DOHH2 (cell line): ENCODE measurements around the gene ADCY10.

Source experiments
- H3F3A ChIP-seq: fragments of 200-600 bp; sonication (generic), shearing (Covaris generic); 2 replicates; pipeline ENCODE4 v1.6.0; 2016; ENCODE audit warnings: antibody characterized with exemption, mild to moderate bottlenecking; ENCODE audit not compliant: control insufficient read depth, insufficient read depth
- H3K27ac ChIP-seq: fragments of 200-600 bp; sonication (generic); 2 replicates; pipeline ENCODE4 v1.5.1; 2014; ENCODE audit warnings: low read depth, mild to moderate bottlenecking, low read length, moderate library complexity
- H3K27me3 ChIP-seq: fragments of 200-600 bp; sonication (generic); 2 replicates; pipeline ENCODE4 v1.6.1; 2014; ENCODE audit warnings: mild to moderate bottlenecking, low read length, mixed read lengths; ENCODE audit not compliant: control insufficient read depth
- H3K36me3 ChIP-seq: fragments of 200-600 bp; sonication (generic); 2 replicates; pipeline ENCODE4 v1.6.1; 2014; ENCODE audit warnings: mild to moderate bottlenecking, low read length, moderate library complexity, mixed read lengths; ENCODE audit not compliant: control insufficient read depth
- H3K4me1 ChIP-seq: fragments of 200-600 bp; sonication (generic); 2 replicates; pipeline ENCODE4 v1.6.1; 2014; ENCODE audit warnings: mild to moderate bottlenecking, low read length, mixed read lengths; ENCODE audit not compliant: control insufficient read depth
- H3K4me2 ChIP-seq: fragments of 200-600 bp; sonication (generic); 2 replicates; pipeline ENCODE4 v1.6.0; 2014; ENCODE audit warnings: mild to moderate bottlenecking, low read length, moderate library complexity
- H3K4me3 ChIP-seq: fragments of 200-600 bp; sonication (generic); 2 replicates; pipeline ENCODE4 v1.5.1; 2014; ENCODE audit warnings: mild to moderate bottlenecking, low read length, mixed read lengths
- H3K79me2 ChIP-seq: fragments of 200-600 bp; sonication (generic); 2 replicates; pipeline ENCODE4 v1.6.1; 2014; ENCODE audit warnings: mild to moderate bottlenecking, low read length, mixed read lengths; ENCODE audit not compliant: control insufficient read depth
- H3K9me2 ChIP-seq: fragments of 200-600 bp; sonication (generic); replicated peaks from 2 replicates; pipeline ENCODE4 v1.6.1; 2014; ENCODE audit warnings: mild to moderate bottlenecking, low read length, mixed read lengths; ENCODE audit not compliant: control insufficient read depth
- H3K9me3 ChIP-seq: fragments of 200-600 bp; sonication (generic); 2 replicates; pipeline ENCODE4 v1.6.1; 2014; ENCODE audit warnings: antibody characterized with exemption, low read length, mixed read lengths; ENCODE audit not compliant: control insufficient read depth, insufficient read depth
- H4K20me1 ChIP-seq: fragments of 200-600 bp; sonication (generic); 2 replicates; pipeline ENCODE4 v1.6.0; 2014; ENCODE audit warnings: low read depth, mild to moderate bottlenecking, antibody characterized with exemption, low read length, moderate library complexity; ENCODE audit not compliant: control insufficient read depth, insufficient read depth
- CTCF ChIP-seq: fragments of 200-600 bp; sonication (generic); IDR thresholded peaks from one replicate; pipeline ENCODE4 v1.5.1; 2014; ENCODE audit warnings: antibody characterized with exemption, mild to moderate bottlenecking, low read depth, low read length; ENCODE audit not compliant: poor library complexity, severe bottlenecking
- EZH2phosphoT487 ChIP-seq: fragments of 200-600 bp; sonication (generic); IDR thresholded peaks from 2 replicates; pipeline ENCODE4 v1.6.1; 2017; ENCODE audit warnings: borderline replicate concordance, mild to moderate bottlenecking, antibody characterized with exemption, low read length, moderate library complexity, mixed read lengths

The ADCY10 gene

GRCh38 chr1:167940264-167940663 lies 26.3 kb upstream of the ADCY10 start:
- Histone ChIP-seq H3K9me2 (no peaks in the 10 kb centered on the region), H3K9me3 (0 out of 2 replicates have a peak, but pooled peaks cover 2% of the 10 kb centered on the region), H3F3A (peaks cover 4% of the 10 kb centered on the region; the same call in 1 of the 2 replicates), H3K79me2 (peaks cover 90% of the 10 kb centered on the region), H3K27me3 (no peaks in the 10 kb centered on the region), H4K20me1 (no peaks in the 10 kb centered on the region), H3K4me3 (no peak overlapping the region), H3K4me1 (peaks cover 9% of the 10 kb centered on the region), H3K27ac (no peak overlapping the region), H3K36me3 (peaks cover 15% of the 10 kb centered on the region), H3K4me2 (no peak overlapping the region)
- TF ChIP-seq CTCF (no peak), EZH2phosphoT487 (no peak)

- Histone ChIP-seq H3K4me2 (peak overlapping the region; percentile 85), H3K4me1 (peaks cover 26% of the 10 kb centered on the region), H3K27ac (peak overlapping the region; percentile 88), H4K20me1 (no peaks in the 10 kb centered on the region), H3K27me3 (no peaks in the 10 kb centered on the region), H3K9me2 (no peaks in the 10 kb centered on the region), H3K79me2 (peaks cover 90% of the 10 kb centered on the region), H3F3A (peaks cover 4% of the 10 kb centered on the region; the same call in 1 of the 2 replicates), H3K4me3 (peak overlapping the region; percentile 87), H3K36me3 (peaks cover 12% of the 10 kb centered on the region), H3K9me3 (no peaks in the 10 kb centered on the region)
- TF ChIP-seq EZH2phosphoT487 (no peak), CTCF (no peak)
These were observed 24.2 kb upstream of the ADCY10 start for GRCh38 chr1:167938080-167938636.

- Histone ChIP-seq H3K79me2 (peaks cover 90% of the 10 kb centered on the region), H3F3A (peaks cover 4% of the 10 kb centered on the region; the same call in 1 of the 2 replicates), H3K4me1 (peaks cover 27% of the 10 kb centered on the region), H3K36me3 (peaks cover 12% of the 10 kb centered on the region), H3K9me2 (no peaks in the 10 kb centered on the region), H3K4me3 (peak overlapping the region; percentile 87), H3K27ac (peak overlapping the region; percentile 88), H3K27me3 (no peaks in the 10 kb centered on the region), H3K4me2 (peak overlapping the region; percentile 85), H3K9me3 (no peaks in the 10 kb centered on the region), H4K20me1 (no peaks in the 10 kb centered on the region)
- TF ChIP-seq EZH2phosphoT487 (no peak), CTCF (no peak)
These were observed 23.7 kb upstream of the ADCY10 start for GRCh38 chr1:167937709-167938010.
